K562 (cell line): ENCODE measurements around the gene PANX1. TPM values are rescaled to one million over a fixed set of nuclear protein-coding genes. Genes with fewer than 3 reads are reported as not detected.

Experiments used
- BCL6 ChIP-seq: fragments of 250-450 bp; sonication (Bioruptor Pico); IDR thresholded peaks from 2 replicates; pipeline ENCODE4 v1.4.0; 2020
- CBX8 ChIP-seq: fragments of 200-600 bp; sonication (generic); IDR thresholded peaks from 2 replicates; pipeline ENCODE4 v1.6.1; 2012; ENCODE audit warnings: borderline replicate concordance, mixed run types, low read depth, mild to moderate bottlenecking, moderate library complexity, mixed read lengths, low read length, control low read depth, inconsistent platforms; ENCODE audit not compliant: poor library complexity, severe bottlenecking; ENCODE audit errors: extremely low read depth
- CREM ChIP-seq: IDR thresholded peaks from 2 replicates; pipeline ENCODE4 v1.6.1; 2014; ENCODE audit warnings: antibody characterized with exemption, low read depth
- FOXM1 ChIP-seq, 2 experiments: fragments of 450-650 bp in 1 of 2; sonication (generic) in 1 of 2; formaldehyde crosslinking in 1 of 2; IDR thresholded peaks; 2 replicates each; pipeline versions ENCODE4 v1.6.1 to v1.9.0; 2017 to 2022; ENCODE audit warnings: low read depth in 2 of 2, mild to moderate bottlenecking in 2 of 2, missing genetic modification reagents in 1 of 2, moderate library complexity in 1 of 2
- HDAC1 ChIP-seq, 2 experiments: fragments of 450-650 bp; IDR thresholded peaks; 2 replicates each; pipeline ENCODE4 v1.6.1; 2016 to 2017; ENCODE audit warnings: inconsistent platforms in 1 of 2, mild to moderate bottlenecking in 1 of 2, moderate library complexity in 1 of 2
- HDAC8 ChIP-seq: fragments of 450-650 bp; IDR thresholded peaks from 2 replicates; pipeline ENCODE4 v1.6.1; 2016; ENCODE audit warnings: mild to moderate bottlenecking, missing genetic modification characterization, moderate library complexity, missing compliant biosample characterization
- HNRNPLL ChIP-seq: fragments of 200-400 bp; formaldehyde crosslinking; IDR thresholded peaks from 2 replicates; pipeline ENCODE4 v1.6.1; 2017; ENCODE audit warnings: low read length, low read depth, mild to moderate bottlenecking; ENCODE audit not compliant: poor library complexity, severe bottlenecking
- PBX2 ChIP-seq, 2 experiments: IDR thresholded peaks in 1 of 2; conservative IDR thresholded peaks in 1 of 2; 2 replicates each; pipeline ENCODE4 v1.6.1; 2016; ENCODE audit warnings: low read depth in 2 of 2, mild to moderate bottlenecking in 1 of 2, missing compliant biosample characterization in 1 of 2, missing genetic modification characterization in 1 of 2, moderate library complexity in 1 of 2
- PHB2 ChIP-seq: fragments of 450-650 bp; IDR thresholded peaks from 2 replicates; pipeline ENCODE4 v1.6.1; 2017; ENCODE audit warnings: low read depth
- POLR2G ChIP-seq: fragments of 200-400 bp; formaldehyde crosslinking; IDR thresholded peaks from 2 replicates; pipeline ENCODE4 v1.6.1; 2017; ENCODE audit warnings: low read depth, mild to moderate bottlenecking, antibody characterized with exemption, low read length, moderate library complexity
- PURB ChIP-seq: sonication (generic); formaldehyde crosslinking; IDR thresholded peaks from 2 replicates; pipeline ENCODE4 v1.9.0; 2021; ENCODE audit warnings: low read depth, mild to moderate bottlenecking, missing genetic modification reagents
- RAD51 ChIP-seq: fragments of 450-650 bp; IDR thresholded peaks from 2 replicates; pipeline ENCODE4 v1.7.1; 2016; ENCODE audit warnings: low read depth, mild to moderate bottlenecking, borderline replicate concordance
- SAFB ChIP-seq: fragments of 200-400 bp; formaldehyde crosslinking; IDR thresholded peaks from 2 replicates; pipeline ENCODE4 v1.6.1; 2017; ENCODE audit warnings: low read depth, low read length, borderline replicate concordance
- SIN3B ChIP-seq: fragments of 450-650 bp; IDR thresholded peaks from 2 replicates; pipeline ENCODE4 v1.6.1; 2017; ENCODE audit warnings: low read depth, mild to moderate bottlenecking, moderate library complexity
- SNAPC5 ChIP-seq: fragments of 250-450 bp; sonication (Bioruptor Pico); IDR thresholded peaks from 2 replicates; pipeline ENCODE4 v1.8.0; 2021; ENCODE audit warnings: moderate library complexity, mild to moderate bottlenecking, inconsistent platforms
- TCF7L2 ChIP-seq: fragments of 150-350 bp; IDR thresholded peaks from 2 replicates; pipeline ENCODE4 v1.6.1; 2016; ENCODE audit warnings: low read depth, mild to moderate bottlenecking, low read length, moderate library complexity
- ZNF134 ChIP-seq: fragments of 250-450 bp; sonication (Bioruptor Pico); conservative IDR thresholded peaks from 2 replicates; pipeline ENCODE4 v1.4.0; 2020
- ZNF395 ChIP-seq: fragments of 200-800 bp; sonication (Bioruptor generic); IDR thresholded peaks from 2 replicates; pipeline ENCODE4 v1.6.1; 2017; ENCODE audit warnings: missing genetic modification characterization, missing compliant biosample characterization
- ZSCAN32 ChIP-seq: fragments of 450-650 bp; formaldehyde crosslinking; IDR thresholded peaks from 2 replicates; pipeline ENCODE4 v1.4.0; 2020; ENCODE audit warnings: mild to moderate bottlenecking, moderate library complexity
- polyA plus RNA-seq, 8 experiments: library from polyadenylated mRNA; depleted of rRNA in 4 of 8; stranded (reverse) in 5 of 8; unstranded in 3 of 8; fragments of >200 nt; fragmentation: Nextera tagmentation in 2 of 8; fragmentation: Illumina TruSeq in 1 of 8; extraction: Ambion mirVana in 2 of 8; extraction: Trizol in 1 of 8; gene quantifications; 2 replicates each; pipeline versions ENCODE4 v1.2.1 to v1.2.3, GENCODE V29; 2011 to 2014; ENCODE audit warnings: inconsistent platforms in 1 of 8, missing spikeins in 1 of 8
- total RNA-seq, 7 experiments: library from RNA; depleted of rRNA in 6 of 7; stranded (reverse); fragments of >200 nt in 6 of 7; fragmentation: Illumina TruSeq in 2 of 7; extraction: Trizol in 2 of 7; gene quantifications; 2 replicates each; pipeline versions ENCODE4 v1.2.1 to v1.2.3, GENCODE V29; 2011 to 2021; ENCODE audit warnings: low replicate concordance in 1 of 7
- TF ChIP-seq, protein P1 (sequence below): fragments of 450-650 bp; IDR thresholded peaks from 2 replicates; pipeline ENCODE4 v1.7.1; 2018; ENCODE audit warnings: mild to moderate bottlenecking, low read depth; ENCODE audit not compliant: partially characterized antibody

The PANX1 gene
- total and polyA plus RNA-seq, 9 of the 15 experiments (the other 6 are each of a cell fraction or from before 2014, with no cell fraction given): 1.9 to 14.8 (median 10.1) TPM

- TF ChIP-seq PBX2 (CRISPR knock-in tag; IDR thresholded peaks at IDR 0.05; ENCODE audit: low read depth): no peak
- no peak for TF ChIP-seq PBX2 (tag; conservative IDR thresholded peaks at IDR 0.05; ENCODE audit: low read depth)
- peak; percentile 78 for TF ChIP-seq CREM
- TF ChIP-seq ZNF134 (CRISPR knock-in tag): no peak
- peak; percentile 92 for TF ChIP-seq POLR2G
- peak in 1 of 2 experiments; percentile 77; a peak in 2 of 4 replicates for TF ChIP-seq HDAC1 (IDR thresholded peaks at IDR 0.05)
- peak; percentile 79 for TF ChIP-seq RAD51
- TF ChIP-seq PHB2: no peak
- TF ChIP-seq ZNF395 (CRISPR knock-in tag): peak; percentile 36; the same call in 1 of the 2 replicates
- peak; percentile 55 for TF ChIP-seq SIN3B
- TF ChIP-seq SAFB: peak; percentile 78
- no peak for TF ChIP-seq ZSCAN32 (CRISPR knock-in tag)
- TF ChIP-seq BCL6 (CRISPR knock-in tag): no peak
- TF ChIP-seq FOXM1 (IDR thresholded peaks at IDR 0.05; ENCODE audit: low read depth): no peak
- peak; percentile 18; the same call in 1 of the 2 replicates for TF ChIP-seq FOXM1 (CRISPR knock-in tag; IDR thresholded peaks at IDR 0.05; ENCODE audit: low read depth)
- no peak for TF ChIP-seq PURB (CRISPR knock-in tag)
- no peak for TF ChIP-seq HDAC8 (tag)
- TF ChIP-seq TCF7L2: no peak
- no peak for TF ChIP-seq CBX8
- peak; percentile 73 for TF ChIP-seq HNRNPLL
- TF ChIP-seq SNAPC5 (CRISPR knock-in tag): no peak
- TF ChIP-seq, protein P1, sequence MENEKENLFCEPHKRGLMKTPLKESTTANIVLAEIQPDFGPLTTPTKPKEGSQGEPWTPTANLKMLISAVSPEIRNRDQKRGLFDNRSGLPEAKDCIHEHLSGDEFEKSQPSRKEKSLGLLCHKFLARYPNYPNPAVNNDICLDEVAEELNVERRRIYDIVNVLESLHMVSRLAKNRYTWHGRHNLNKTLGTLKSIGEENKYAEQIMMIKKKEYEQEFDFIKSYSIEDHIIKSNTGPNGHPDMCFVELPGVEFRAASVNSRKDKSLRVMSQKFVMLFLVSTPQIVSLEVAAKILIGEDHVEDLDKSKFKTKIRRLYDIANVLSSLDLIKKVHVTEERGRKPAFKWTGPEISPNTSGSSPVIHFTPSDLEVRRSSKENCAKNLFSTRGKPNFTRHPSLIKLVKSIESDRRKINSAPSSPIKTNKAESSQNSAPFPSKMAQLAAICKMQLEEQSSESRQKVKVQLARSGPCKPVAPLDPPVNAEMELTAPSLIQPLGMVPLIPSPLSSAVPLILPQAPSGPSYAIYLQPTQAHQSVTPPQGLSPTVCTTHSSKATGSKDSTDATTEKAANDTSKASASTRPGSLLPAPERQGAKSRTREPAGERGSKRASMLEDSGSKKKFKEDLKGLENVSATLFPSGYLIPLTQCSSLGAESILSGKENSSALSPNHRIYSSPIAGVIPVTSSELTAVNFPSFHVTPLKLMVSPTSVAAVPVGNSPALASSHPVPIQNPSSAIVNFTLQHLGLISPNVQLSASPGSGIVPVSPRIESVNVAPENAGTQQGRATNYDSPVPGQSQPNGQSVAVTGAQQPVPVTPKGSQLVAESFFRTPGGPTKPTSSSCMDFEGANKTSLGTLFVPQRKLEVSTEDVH: no peak
Observed at GRCh38 chr11:94128746-94129511, at the start of gene PANX1 (continued).
